NB4 (cell line): ENCODE data around the gene FOXP1.

Experiments used
- DNase-seq: peaks from one replicate; pipeline ENCODE4 v3.0.0; 2010; ENCODE audit warnings: low read depth
- H3K4me3 ChIP-seq: one replicate; pipeline ENCODE4 v1.5.1; 2011; ENCODE audit warnings: mild to moderate bottlenecking, low read depth, low read length, moderate library complexity
- MAX ChIP-seq: IDR thresholded peaks from 2 replicates; pipeline ENCODE4 v1.6.1; 2011; ENCODE audit warnings: low read depth, low read length
- MYC ChIP-seq: IDR thresholded peaks from 2 replicates; pipeline ENCODE4 v1.6.1; 2011; ENCODE audit warnings: low read depth, low read length
- POLR2A ChIP-seq: IDR thresholded peaks from 2 replicates; pipeline ENCODE4 v1.6.1; 2011; ENCODE audit warnings: mild to moderate bottlenecking; ENCODE audit not compliant: insufficient read length; ENCODE audit errors: extremely low read depth
- TF ChIP-seq, protein P1 (sequence below): IDR thresholded peaks from one replicate; pipeline ENCODE4 v1.5.1; 2012; ENCODE audit warnings: low read depth, low read length

The FOXP1 gene

GRCh38 chr3:71244153-71244825, 339.2 kb downstream of the FOXP1 start:
- TF ChIP-seq, protein P1, sequence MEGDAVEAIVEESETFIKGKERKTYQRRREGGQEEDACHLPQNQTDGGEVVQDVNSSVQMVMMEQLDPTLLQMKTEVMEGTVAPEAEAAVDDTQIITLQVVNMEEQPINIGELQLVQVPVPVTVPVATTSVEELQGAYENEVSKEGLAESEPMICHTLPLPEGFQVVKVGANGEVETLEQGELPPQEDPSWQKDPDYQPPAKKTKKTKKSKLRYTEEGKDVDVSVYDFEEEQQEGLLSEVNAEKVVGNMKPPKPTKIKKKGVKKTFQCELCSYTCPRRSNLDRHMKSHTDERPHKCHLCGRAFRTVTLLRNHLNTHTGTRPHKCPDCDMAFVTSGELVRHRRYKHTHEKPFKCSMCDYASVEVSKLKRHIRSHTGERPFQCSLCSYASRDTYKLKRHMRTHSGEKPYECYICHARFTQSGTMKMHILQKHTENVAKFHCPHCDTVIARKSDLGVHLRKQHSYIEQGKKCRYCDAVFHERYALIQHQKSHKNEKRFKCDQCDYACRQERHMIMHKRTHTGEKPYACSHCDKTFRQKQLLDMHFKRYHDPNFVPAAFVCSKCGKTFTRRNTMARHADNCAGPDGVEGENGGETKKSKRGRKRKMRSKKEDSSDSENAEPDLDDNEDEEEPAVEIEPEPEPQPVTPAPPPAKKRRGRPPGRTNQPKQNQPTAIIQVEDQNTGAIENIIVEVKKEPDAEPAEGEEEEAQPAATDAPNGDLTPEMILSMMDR = no peak
- TF ChIP-seq MYC = no peak
- no peak for DNase-seq
- H3K4me3 ChIP-seq = no peak overlapping the region

GRCh38 chr3:71243229-71243628, 340.3 kb downstream of the FOXP1 start:
- TF ChIP-seq POLR2A (no peak), MAX (no peak), MYC (no peak)
- TF ChIP-seq, protein P1 = no peak
- DNase-seq = no peak
- no peak overlapping the region for H3K4me3 ChIP-seq

DNA sequence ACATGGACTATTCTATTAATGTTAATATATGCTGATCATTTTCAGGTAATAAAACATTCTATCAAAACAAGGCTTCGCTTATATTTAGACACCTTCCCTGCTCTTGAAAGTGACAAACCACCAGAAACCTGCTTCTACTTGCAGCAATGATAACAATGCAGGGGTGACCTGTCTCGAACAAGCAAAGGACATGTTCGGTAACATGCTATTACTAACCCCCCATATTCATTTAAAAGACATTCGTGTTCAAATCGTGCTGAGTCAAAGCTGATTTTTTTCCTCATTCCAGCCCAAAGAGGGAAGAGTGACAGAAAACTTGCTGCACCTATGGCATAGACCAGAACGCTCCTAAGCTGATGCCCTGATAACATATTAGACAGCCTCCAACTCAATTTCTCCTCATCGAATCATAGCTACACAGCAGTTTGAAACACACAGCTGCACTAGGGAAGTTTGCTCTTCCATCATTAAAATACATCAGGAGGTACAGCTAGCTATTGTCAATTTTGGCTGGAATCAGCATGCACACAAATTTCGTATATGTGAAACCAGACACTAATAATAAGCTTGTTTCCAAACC, 341.5 kb downstream of the FOXP1 start:
- no peak for DNase-seq
- TF ChIP-seq, protein P1 = no peak
- TF ChIP-seq MAX = no peak
- no peak for TF ChIP-seq POLR2A
- no peak for TF ChIP-seq MYC
- H3K4me3 ChIP-seq = no peak overlapping the region

DNA sequence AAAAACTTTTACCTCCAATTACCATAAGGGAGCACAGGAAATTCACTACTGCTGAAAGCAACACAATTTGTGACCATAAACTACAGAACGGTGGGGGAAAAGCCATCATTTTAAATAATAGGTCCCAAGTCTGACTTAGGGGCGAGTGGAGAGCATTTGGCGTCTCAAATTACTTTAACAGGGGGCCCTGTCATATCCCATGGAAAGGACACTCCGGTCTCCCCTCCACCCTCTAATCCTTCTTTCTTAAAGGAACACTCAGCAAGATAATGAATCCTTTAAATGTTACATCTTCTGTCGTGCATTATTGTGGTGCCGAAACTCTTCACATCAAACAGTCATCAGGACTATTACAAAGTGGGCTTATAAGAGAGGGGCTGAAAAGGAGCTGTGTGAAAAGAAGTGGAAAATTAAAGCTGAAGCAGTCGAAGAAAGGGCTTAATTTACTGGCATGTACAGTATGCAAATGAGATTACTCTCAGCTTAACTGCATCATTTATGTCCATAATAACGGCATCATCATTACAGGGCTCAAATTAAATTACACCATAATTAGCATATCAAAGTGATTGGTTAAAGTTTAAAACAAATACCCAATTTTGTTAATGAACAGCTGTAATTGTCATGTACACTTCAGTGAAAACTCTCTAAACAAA, 342.2 kb downstream of the FOXP1 start:
- H3K4me3 ChIP-seq = no peak overlapping the region
- DNase-seq = no peak
- TF ChIP-seq MYC (no peak), POLR2A (no peak), MAX (no peak)
- TF ChIP-seq, protein P1 = no peak

- no peak for TF ChIP-seq MYC
- no peak for TF ChIP-seq POLR2A
- TF ChIP-seq MAX = no peak
- TF ChIP-seq, protein P1 = no peak
- DNase-seq = no peak
- H3K4me3 ChIP-seq = no peak overlapping the region
Observed at GRCh38 chr3:71240034-71240433, 343.5 kb downstream of the FOXP1 start.
